IMR-90 (cell line): ENCODE data around the gene CALHM3. TPM values are rescaled to one million over a fixed set of nuclear protein-coding genes. Genes with fewer than 3 reads are reported as not detected.

ENCODE experiments used
- ATAC-seq: fragments of 200-7000 bp; cut with Tn5 transposase; 2 replicates; pipeline ENCODE4 v1.9.1; 2020; ENCODE audit warnings: low read depth, mild to moderate bottlenecking, moderate library complexity
- BruUV-seq: library from RNA; stranded (reverse); fragments of 400-500 nt; replicated peaks from 2 replicates; lab custom pipeline; 2021; lab: Mats Ljungman, UMichigan
- CTCF ChIA-PET: fragments of 300-600 bp; formaldehyde crosslinking; extraction: SDS; loops from one replicate; lab custom pipeline; 2021; ENCODE audit warnings: antibody characterized with exemption; lab: Yijun Ruan, JAX
- POLR2A ChIA-PET: fragments of 300-600 bp; sonication (Branson Sonifier 250); formaldehyde crosslinking; loops from one replicate; lab custom pipeline; 2022; ENCODE audit warnings: antibody characterized with exemption; ENCODE audit not compliant: unreplicated experiment; lab: Charles Lee
- DNase-seq: peaks from one replicate; pipeline ENCODE4 v3.0.0; 2013
- H2AFZ ChIP-seq: replicated peaks from 2 replicates; pipeline ENCODE3; 2013; ENCODE audit warnings: low read length, mild to moderate bottlenecking; ENCODE audit not compliant: poor library complexity
- H2AK5ac ChIP-seq: 2 replicates; pipeline ENCODE4 v1.6.1; 2013; ENCODE audit warnings: low read depth, low read length, inconsistent platforms
- H2AK9ac ChIP-seq: replicated peaks from 2 replicates; pipeline ENCODE3; 2013; ENCODE audit warnings: mild to moderate bottlenecking, low read depth, low read length, moderate library complexity; ENCODE audit not compliant: poor library complexity
- H2BK120ac ChIP-seq: 2 replicates; pipeline ENCODE4 v1.6.1; 2013; ENCODE audit warnings: low read depth, low read length, inconsistent platforms
- H2BK15ac ChIP-seq: 3 replicates; pipeline ENCODE4 v1.6.1; 2013; ENCODE audit warnings: low read depth, low read length, inconsistent platforms
- H2BK20ac ChIP-seq: 2 replicates; pipeline ENCODE4 v1.6.1; 2013; ENCODE audit warnings: low read depth, mild to moderate bottlenecking, inconsistent platforms, low read length, moderate library complexity
- H2BK5ac ChIP-seq: 2 replicates; pipeline ENCODE4 v1.6.1; 2013; ENCODE audit warnings: mild to moderate bottlenecking, low read depth, low read length, inconsistent platforms; ENCODE audit not compliant: poor library complexity, severe bottlenecking
- H3K14ac ChIP-seq: replicated peaks from 2 replicates; pipeline ENCODE4 v1.6.1; 2013; ENCODE audit warnings: low read depth, low read length, inconsistent platforms
- H3K18ac ChIP-seq: 2 replicates; pipeline ENCODE4 v1.6.1; 2013; ENCODE audit warnings: low read depth, low read length, control low read depth
- H3K23ac ChIP-seq: 2 replicates; pipeline ENCODE4 v1.6.1; 2013; ENCODE audit warnings: low read depth, low read length, inconsistent platforms
- H3K27ac ChIP-seq: 2 replicates; pipeline ENCODE4 v1.5.1; 2013; ENCODE audit warnings: mild to moderate bottlenecking, control low read depth, low read length; ENCODE audit not compliant: insufficient read depth
- H3K27me3 ChIP-seq: 2 replicates; pipeline ENCODE4 v1.6.1; 2013; ENCODE audit warnings: low read length; ENCODE audit not compliant: control insufficient read depth, insufficient read depth
- H3K36me3 ChIP-seq: 2 replicates; pipeline ENCODE4 v1.6.1; 2013; ENCODE audit warnings: low read length, mixed read lengths; ENCODE audit not compliant: control insufficient read depth, insufficient read depth
- H3K4ac ChIP-seq: 2 replicates; pipeline ENCODE4 v1.6.1; 2013; ENCODE audit warnings: low read depth, low read length, inconsistent platforms
- H3K4me1 ChIP-seq: 2 replicates; pipeline ENCODE4 v1.6.1; 2013; ENCODE audit warnings: low read length, mixed read lengths; ENCODE audit not compliant: control insufficient read depth, insufficient read depth
- H3K4me2 ChIP-seq: 2 replicates; pipeline ENCODE4 v1.6.1; 2013; ENCODE audit warnings: low read depth, mild to moderate bottlenecking, control low read depth, low read length, moderate library complexity
- H3K4me3 ChIP-seq: 2 replicates; pipeline ENCODE4 v1.5.1; 2013; ENCODE audit warnings: low read depth, mild to moderate bottlenecking, control low read depth, low read length, moderate library complexity; ENCODE audit not compliant: insufficient read depth
- H3K56ac ChIP-seq: 2 replicates; pipeline ENCODE4 v1.6.1; 2013; ENCODE audit warnings: low read length, inconsistent platforms; ENCODE audit not compliant: insufficient read depth; ENCODE audit errors: extremely low read depth
- H3K79me1 ChIP-seq, 2 experiments: 2 replicates each; pipeline ENCODE4 v1.6.1; 2013; ENCODE audit warnings: low read length in 2 of 2, inconsistent platforms in 1 of 2, low read depth in 1 of 2
- H3K9ac ChIP-seq: 2 replicates; pipeline ENCODE4 v1.6.1; 2013; ENCODE audit warnings: low read depth, low read length, control low read depth
- H3K9me1 ChIP-seq: 2 replicates; pipeline ENCODE4 v1.6.1; 2013; ENCODE audit warnings: low read length, inconsistent platforms; ENCODE audit not compliant: insufficient read depth
- H3K9me3 ChIP-seq: 2 replicates; pipeline ENCODE4 v1.6.1; 2013; ENCODE audit warnings: low read length; ENCODE audit not compliant: control insufficient read depth, insufficient read depth
- H4K20me1 ChIP-seq: 2 replicates; pipeline ENCODE4 v1.6.1; 2013; ENCODE audit warnings: low read length, inconsistent platforms; ENCODE audit not compliant: insufficient read depth
- H4K5ac ChIP-seq: 2 replicates; pipeline ENCODE4 v1.6.1; 2013; ENCODE audit warnings: mild to moderate bottlenecking, low read depth, low read length, control low read depth
- H4K8ac ChIP-seq, 2 experiments: 2 replicates each; pipeline ENCODE4 v1.6.1; 2013; ENCODE audit warnings: low read depth in 2 of 2, low read length in 2 of 2, control low read depth in 1 of 2, inconsistent platforms in 1 of 2
- H4K91ac ChIP-seq: 2 replicates; pipeline ENCODE4 v1.6.1; 2013; ENCODE audit warnings: low read depth, low read length, inconsistent platforms; ENCODE audit not compliant: insufficient read depth
- CHD1 ChIP-seq: IDR thresholded peaks from 2 replicates; pipeline ENCODE4 v1.6.1; 2012; ENCODE audit warnings: low read depth, low read length, improper control_type of control experiment
- MAFK ChIP-seq: IDR thresholded peaks from 2 replicates; pipeline ENCODE4 v1.6.1; 2012; ENCODE audit warnings: low read depth, low read length, improper control_type of control experiment
- MXI1 ChIP-seq: IDR thresholded peaks from 2 replicates; pipeline ENCODE4 v1.6.1; 2012; ENCODE audit warnings: low read depth, mild to moderate bottlenecking, low read length, moderate library complexity, borderline replicate concordance
- NFE2L2 ChIP-seq: fragments of 150-350 bp; IDR thresholded peaks from 2 replicates; pipeline ENCODE4 v1.6.1; 2016; ENCODE audit warnings: low read depth, mild to moderate bottlenecking, low read length
- POLR2A ChIP-seq: IDR thresholded peaks from 2 replicates; pipeline ENCODE4 v1.6.1; 2012; ENCODE audit warnings: mild to moderate bottlenecking, low read depth, low read length
- RFX5 ChIP-seq: IDR thresholded peaks from 2 replicates; pipeline ENCODE4 v1.8.0; 2012; ENCODE audit warnings: low read depth, mild to moderate bottlenecking, low read length, moderate library complexity
- dilution Hi-C: fragments of 300-500 bp; cut with HindIII; formaldehyde crosslinking; loops from one replicate; pipeline ENCODE4 v1.14.3; 2018; ENCODE audit warnings: low sequenced_read_pairs; ENCODE audit not compliant: unreplicated experiment
- in situ Hi-C: fragments of 300-500 bp; cut with MboI; formaldehyde crosslinking; loops from 3 replicates; pipeline ENCODE4 v1.14.3; 2019; ENCODE audit warnings: low sequenced_read_pairs, inconsistent platforms, mixed read lengths
- intact Hi-C: fragments of 100-400 bp; cut with micrococcal nuclease; formaldehyde crosslinking; loops from 2 replicates; pipeline ENCODE4 v1.10.0; 2022
- polyA plus RNA-seq, 3 experiments: library from polyadenylated mRNA; depleted of rRNA; stranded (reverse); fragments of >200 nt; gene quantifications; 2 replicates each; pipeline ENCODE4 v1.2.3, GENCODE V29; 2012; ENCODE audit warnings: low replicate concordance in 1 of 3
- total RNA-seq: library from RNA; depleted of rRNA; stranded (reverse); fragments of >200 nt; gene quantifications from 2 replicates; pipeline ENCODE4 v1.2.3, GENCODE V29; 2012
- TF ChIP-seq, protein P1 (sequence below): conservative IDR thresholded peaks from 2 replicates; pipeline ENCODE4 v1.5.1; 2012; ENCODE audit warnings: mild to moderate bottlenecking, low read depth, low read length, improper control_type of control experiment

Gene CALHM3
- total and polyA plus RNA-seq, 2 of the 4 experiments (the other 2 are of a cell fraction), result not detected

DNA sequence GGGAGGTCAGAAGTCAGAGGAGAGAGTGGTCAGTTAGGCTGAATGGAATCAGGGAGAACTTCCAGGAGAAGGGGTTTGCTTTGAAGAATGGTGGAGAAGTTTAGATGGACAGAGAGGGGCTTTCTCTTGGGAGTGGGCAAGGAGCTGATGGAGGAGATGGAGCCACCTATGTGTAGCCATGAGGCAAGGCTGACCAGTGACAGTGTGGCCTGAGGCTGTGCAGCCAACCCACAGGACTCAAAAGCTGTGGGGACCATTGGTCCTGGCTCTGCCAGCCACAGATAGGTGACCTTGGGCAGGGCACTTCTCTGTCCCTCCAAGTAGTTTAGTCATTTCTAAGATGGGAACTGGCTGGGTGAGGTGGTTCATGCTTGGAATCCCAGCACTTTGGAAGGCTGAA lies 33.1 kb upstream of the CALHM3 start:
- H3K4me2 ChIP-seq, result no peak overlapping the region
- H4K8ac ChIP-seq, result no peak overlapping the region
- no peak overlapping the region for H3K4me3 ChIP-seq
- peaks cover 11% of the 10 kb centered on the region; the same call in 1 of the 2 replicates for H4K20me1 ChIP-seq
- H4K91ac ChIP-seq, result no peak overlapping the region
- no peak overlapping the region for H2AK5ac ChIP-seq
- no peaks in the 10 kb centered on the region for H3K79me1 ChIP-seq
- H2AK9ac ChIP-seq, result no peak overlapping the region
- no peak overlapping the region for H3K14ac ChIP-seq
- H3K23ac ChIP-seq, result no peak overlapping the region
- H2BK20ac ChIP-seq, result no peak overlapping the region
- no peaks in the 10 kb centered on the region for H3K36me3 ChIP-seq
- no peak overlapping the region for H4K5ac ChIP-seq
- no peak overlapping the region for H3K4ac ChIP-seq
- no peak overlapping the region for H3K56ac ChIP-seq
- POLR2A ChIA-PET, result no interaction called here
- DNase-seq (no peak), ATAC-seq (no peak)
- H3K27ac ChIP-seq, result no peak overlapping the region
- peak overlapping the region; percentile 32 for H2AFZ ChIP-seq
- dilution Hi-C loops, result no loop called here
- no peak overlapping the region for H2BK15ac ChIP-seq
- TF ChIP-seq RFX5 (no peak), MAFK (no peak), NFE2L2 (no peak), MXI1 (no peak), POLR2A (no peak), CHD1 (no peak)
- TF ChIP-seq, protein P1, sequence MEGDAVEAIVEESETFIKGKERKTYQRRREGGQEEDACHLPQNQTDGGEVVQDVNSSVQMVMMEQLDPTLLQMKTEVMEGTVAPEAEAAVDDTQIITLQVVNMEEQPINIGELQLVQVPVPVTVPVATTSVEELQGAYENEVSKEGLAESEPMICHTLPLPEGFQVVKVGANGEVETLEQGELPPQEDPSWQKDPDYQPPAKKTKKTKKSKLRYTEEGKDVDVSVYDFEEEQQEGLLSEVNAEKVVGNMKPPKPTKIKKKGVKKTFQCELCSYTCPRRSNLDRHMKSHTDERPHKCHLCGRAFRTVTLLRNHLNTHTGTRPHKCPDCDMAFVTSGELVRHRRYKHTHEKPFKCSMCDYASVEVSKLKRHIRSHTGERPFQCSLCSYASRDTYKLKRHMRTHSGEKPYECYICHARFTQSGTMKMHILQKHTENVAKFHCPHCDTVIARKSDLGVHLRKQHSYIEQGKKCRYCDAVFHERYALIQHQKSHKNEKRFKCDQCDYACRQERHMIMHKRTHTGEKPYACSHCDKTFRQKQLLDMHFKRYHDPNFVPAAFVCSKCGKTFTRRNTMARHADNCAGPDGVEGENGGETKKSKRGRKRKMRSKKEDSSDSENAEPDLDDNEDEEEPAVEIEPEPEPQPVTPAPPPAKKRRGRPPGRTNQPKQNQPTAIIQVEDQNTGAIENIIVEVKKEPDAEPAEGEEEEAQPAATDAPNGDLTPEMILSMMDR, result no peak
- H3K9me3 ChIP-seq, result peaks cover 2% of the 10 kb centered on the region; the same call in 1 of the 2 replicates
- CTCF ChIA-PET, result no interaction called here
- H3K18ac ChIP-seq, result no peak overlapping the region
- intact Hi-C loops, result no loop called here
- no peak overlapping the region for H3K9ac ChIP-seq
- H3K4me1 ChIP-seq, result peaks cover 4% of the 10 kb centered on the region; the same call in 1 of the 2 replicates
- H2BK5ac ChIP-seq, result no peak overlapping the region
- peaks cover 61% of the 10 kb centered on the region for H3K27me3 ChIP-seq
- no peak overlapping the region for H2BK120ac ChIP-seq
- in situ Hi-C loops, result no loop called here
- no peaks in the 10 kb centered on the region for H3K9me1 ChIP-seq
- no TSS peak for BruUV-seq
